HG02798 (cell line): ENCODE measurements around the gene C11orf24.
"Not testable (repeated sequence)": the region's sequence is repeated elsewhere in the genome, so short reads cannot be mapped to it uniquely, and the experiment has no call there.

Experiments used
- ATAC-seq: cut with Tn5 transposase; IDR thresholded peaks from one replicate; pipeline ENCODE4 v1.9.1; 2021; ENCODE audit warnings: mild to moderate bottlenecking; ENCODE audit not compliant: unreplicated experiment, poor library complexity

The C11orf24 gene

GRCh38 chr11:68257477-68258362 is 14.1 kb downstream of the C11orf24 start:
- no peak for ATAC-seq

GRCh38 chr11:68256331-68256741 is 15.4 kb downstream of the C11orf24 start:
- no peak for ATAC-seq

- no peak for ATAC-seq
These were observed 16.2 kb downstream of the C11orf24 start for GRCh38 chr11:68255526-68255925.

- no peak for ATAC-seq
These were observed 17.4 kb downstream of the C11orf24 start for GRCh38 chr11:68254421-68254820.

- no peak for ATAC-seq
These were observed 20.0 kb downstream of the C11orf24 start for GRCh38 chr11:68251765-68252164.

GRCh38 chr11:68244912-68245311 is 26.9 kb downstream of the C11orf24 start:
- ATAC-seq: not testable (repeated sequence)

- ATAC-seq: not testable (repeated sequence)
These were observed 27.9 kb downstream of the C11orf24 start for GRCh38 chr11:68243847-68244246.

GRCh38 chr11:68242616-68243015 is 29.2 kb downstream of the C11orf24 start:
- ATAC-seq: no peak

- ATAC-seq: no peak
These were observed 40.2 kb downstream of the C11orf24 start for GRCh38 chr11:68231621-68232020.

- no peak for ATAC-seq
These were observed 42.2 kb downstream of the C11orf24 start for GRCh38 chr11:68229601-68230000.

- no peak for ATAC-seq
These were observed 45.4 kb downstream of the C11orf24 start for GRCh38 chr11:68226421-68226820.

GRCh38 chr11:68224606-68225005 is 47.2 kb downstream of the C11orf24 start:
- ATAC-seq: no peak

- no peak for ATAC-seq
These were observed 48.5 kb downstream of the C11orf24 start for GRCh38 chr11:68223275-68223674.

GRCh38 chr11:68221406-68221805 is 50.4 kb downstream of the C11orf24 start:
- ATAC-seq: no peak

- no peak for ATAC-seq
These were observed 55.4 kb downstream of the C11orf24 start for GRCh38 chr11:68216171-68216938.

- ATAC-seq: no peak
These were observed 56.1 kb downstream of the C11orf24 start for GRCh38 chr11:68215524-68216170.

GRCh38 chr11:68215087-68215445 is 56.7 kb downstream of the C11orf24 start:
- ATAC-seq: no peak

- ATAC-seq: peak; percentile 1
These were observed 57.3 kb downstream of the C11orf24 start for GRCh38 chr11:68214173-68215086.

- ATAC-seq: peak; percentile 55
These were observed 58.1 kb downstream of the C11orf24 start for GRCh38 chr11:68213555-68214172.
